A549 (cell line): Measurements from ENCODE around the gene PLPP4. TPM values are rescaled to one million over a fixed set of nuclear protein-coding genes. Genes with fewer than 3 reads are reported as not detected.

ENCODE experiments used
- ATAC-seq, 2 experiments: fragments of 200-7000 bp in 1 of 2; fragments of >200 bp in 1 of 2; cut with Nextera tagmentation in 1 of 2; cut with Tn5 transposase in 1 of 2; 3 replicates each; pipeline versions ENCODE4 v1.8.0 to v1.9.1; 2018 to 2020; ENCODE audit warnings: mild to moderate bottlenecking in 1 of 2, moderate library complexity in 1 of 2
- CTCF ChIA-PET: fragments of 300-600 bp; sonication (Branson Sonifier 250); formaldehyde crosslinking; extraction: SDS; loops from one replicate; lab custom pipeline; 2021; ENCODE audit warnings: antibody characterized with exemption, inconsistent platforms; lab: Yijun Ruan, JAX
- POLR2A ChIA-PET: fragments of 350-600 bp; formaldehyde crosslinking; extraction: SDS; loops from one replicate; lab custom pipeline; 2021; ENCODE audit warnings: antibody characterized with exemption, inconsistent platforms; lab: Yijun Ruan, JAX
- DNase-seq, 2 experiments: peaks; one replicate each; pipeline versions ENCODE4 v3.0.0 to v3.0.0-alpha.2; 2011 to 2016; ENCODE audit warnings: low read depth in 1 of 2, low spot score in 1 of 2
- FAIRE-seq: peaks from 2 replicates; lab custom pipeline; 2011; peaks lifted over from hg19 to GRCh38; lab: Jason Lieb, UNC
- H3K27ac ChIP-seq, 2 experiments: fragments of >200 bp; sonication (Bioruptor Twin); formaldehyde crosslinking; 3 replicates each; pipeline ENCODE4 v1.5.1; 2016 to 2017
- H3K4me1 ChIP-seq: fragments of >200 bp; sonication (Bioruptor Twin); formaldehyde crosslinking; 3 replicates; pipeline ENCODE4 v1.6.1; 2016
- H3K4me2 ChIP-seq: fragments of >200 bp; sonication (Bioruptor Twin); formaldehyde crosslinking; 3 replicates; pipeline ENCODE4 v1.6.1; 2016
- H3K4me3 ChIP-seq: fragments of >200 bp; sonication (Bioruptor Twin); formaldehyde crosslinking; 3 replicates; pipeline ENCODE4 v1.5.1; 2016
- H3K9me3 ChIP-seq: fragments of >200 bp; sonication (Bioruptor Twin); formaldehyde crosslinking; 3 replicates; pipeline ENCODE4 v1.6.1; 2016
- BHLHE40 ChIP-seq: IDR thresholded peaks from 2 replicates; pipeline ENCODE4 v1.6.1; 2012; ENCODE audit warnings: low read depth, low read length, inconsistent platforms
- CBX8 ChIP-seq: fragments of 200-600 bp; sonication (generic); IDR thresholded peaks from 2 replicates; pipeline ENCODE4 v1.6.1; 2016
- CHD4 ChIP-seq: fragments of 200-600 bp; sonication (generic); IDR thresholded peaks from 2 replicates; pipeline ENCODE4 v1.6.1; 2016; ENCODE audit warnings: antibody characterized with exemption, mild to moderate bottlenecking, borderline replicate concordance
- CTCF ChIP-seq: fragments of >200 bp; sonication (Bioruptor Twin); formaldehyde crosslinking; IDR thresholded peaks from 3 replicates; pipeline ENCODE4 v1.5.1; 2016
- EHMT2 ChIP-seq: fragments of 200-600 bp; sonication (generic); IDR thresholded peaks from 2 replicates; pipeline ENCODE4 v1.6.1; 2016; ENCODE audit warnings: antibody characterized with exemption, low read depth, mild to moderate bottlenecking, moderate library complexity
- ELK1 ChIP-seq: fragments of 150-350 bp; IDR thresholded peaks from 2 replicates; pipeline ENCODE4 v1.6.1; 2014; ENCODE audit warnings: low read depth, mild to moderate bottlenecking, low read length
- FOSL2 ChIP-seq, 2 experiments: fragments of 450-650 bp in 1 of 2; fragments of >200 bp in 1 of 2; sonication (Bioruptor Twin) in 1 of 2; formaldehyde crosslinking; IDR thresholded peaks; 2 replicates each; pipeline versions ENCODE4 v1.5.0 to v1.6.1; 2016 to 2020; ENCODE audit warnings: mild to moderate bottlenecking in 1 of 2, moderate library complexity in 1 of 2
- FOXS1 ChIP-seq: fragments of 250-450 bp; sonication (Bioruptor Pico); IDR thresholded peaks from 2 replicates; pipeline ENCODE4 v1.5.0; 2020; ENCODE audit warnings: mild to moderate bottlenecking, moderate library complexity
- HDAC2 ChIP-seq: fragments of 200-600 bp; sonication (generic); IDR thresholded peaks from 2 replicates; pipeline ENCODE4 v1.6.1; 2016
- HOXB5 ChIP-seq: fragments of 250-450 bp; sonication (Bioruptor Pico); IDR thresholded peaks from 2 replicates; pipeline ENCODE4 v1.5.0; 2020; ENCODE audit warnings: mild to moderate bottlenecking, moderate library complexity
- JUNB ChIP-seq: fragments of >200 bp; sonication (Bioruptor Twin); formaldehyde crosslinking; IDR thresholded peaks from 2 replicates; pipeline ENCODE4 v1.6.1; 2016
- KDM1A ChIP-seq: fragments of 200-600 bp; sonication (generic); IDR thresholded peaks from 2 replicates; pipeline ENCODE4 v1.6.1; 2016; ENCODE audit warnings: low read depth, mild to moderate bottlenecking
- MYC ChIP-seq: IDR thresholded peaks from 2 replicates; pipeline ENCODE4 v1.6.1; 2012; ENCODE audit warnings: mild to moderate bottlenecking, inconsistent platforms, low read length, improper control_type of control experiment, borderline replicate concordance
- NFE2L2 ChIP-seq: fragments of 150-350 bp; conservative IDR thresholded peaks from 2 replicates; pipeline ENCODE4 v1.6.1; 2014; ENCODE audit warnings: low read length
- POLR2A ChIP-seq: IDR thresholded peaks from 2 replicates; pipeline ENCODE4 v1.6.1; 2012; ENCODE audit warnings: mild to moderate bottlenecking, low read length
- RCOR1 ChIP-seq: fragments of 150-350 bp; IDR thresholded peaks from 2 replicates; pipeline ENCODE4 v1.6.1; 2014; ENCODE audit warnings: antibody characterized with exemption, low read length, low read depth
- REST ChIP-seq: fragments of 200-600 bp; sonication (generic); IDR thresholded peaks from 2 replicates; pipeline ENCODE4 v1.6.1; 2016; ENCODE audit warnings: antibody characterized with exemption, mild to moderate bottlenecking, moderate library complexity
- RFX5 ChIP-seq: fragments of 450-650 bp; IDR thresholded peaks from 2 replicates; pipeline ENCODE4 v1.7.1; 2014; ENCODE audit warnings: antibody characterized with exemption, mild to moderate bottlenecking, moderate library complexity
- SREBF2 ChIP-seq: fragments of 450-650 bp; IDR thresholded peaks from 2 replicates; pipeline ENCODE4 v1.6.1; 2014; ENCODE audit warnings: mild to moderate bottlenecking, moderate library complexity
- TFCP2L1 ChIP-seq: fragments of 250-450 bp; sonication (Bioruptor Pico); IDR thresholded peaks from 2 replicates; pipeline ENCODE4 v1.5.0; 2021; ENCODE audit warnings: mild to moderate bottlenecking
- ZNF302 ChIP-seq: fragments of 250-450 bp; sonication (Bioruptor Pico); IDR thresholded peaks from 2 replicates; pipeline ENCODE4 v1.9.0; 2021; ENCODE audit warnings: inconsistent platforms, mild to moderate bottlenecking, moderate library complexity
- WGBS: methylation state at CpG from one replicate; pipeline ENCODE4 v1.1.6; 2017; ENCODE audit errors: missing lambda C conversion rate; 5-methylcytosine and 5-hydroxymethylcytosine counted together
- polyA plus RNA-seq, 4 experiments: library from polyadenylated mRNA; depleted of rRNA in 3 of 4; stranded (reverse); fragments of >200 nt; fragmentation: RNase III in 1 of 4; extraction: RNeasy Plus Mini Kit Qiagen cat#74134 plus additional on column Dnase treatment in 1 of 4; gene quantifications; 2 replicates in 3 of 4; 3 replicates in 1 of 4; pipeline ENCODE4 v1.2.3, GENCODE V29; 2011 to 2017

PLPP4 gene
- polyA plus RNA-seq, 2 of the 4 experiments (the other 2 are of a cell fraction) = not detected

GRCh38 chr10:120552262-120552661, 95.2 kb downstream of the PLPP4 start (continued):
- TF ChIP-seq HOXB5 (CRISPR knock-in tag) = no peak

- DNase-seq = no peak
- POLR2A ChIA-PET = no interaction called here
- no peaks in the 10 kb centered on the region for H3K9me3 ChIP-seq
- no peak for ATAC-seq
- H3K4me3 ChIP-seq = no peak overlapping the region
- H3K4me2 ChIP-seq = no peak overlapping the region
- CTCF ChIA-PET = no interaction called here
- TF ChIP-seq FOXS1 (CRISPR knock-in tag) = no peak
- TF ChIP-seq MYC = no peak
- TF ChIP-seq HDAC2 = no peak
- no peak for TF ChIP-seq REST
- TF ChIP-seq SREBF2 = no peak
- TF ChIP-seq CHD4 = no peak
- no peak for TF ChIP-seq CBX8
- TF ChIP-seq ZNF302 = no peak
- no peak for TF ChIP-seq POLR2A
- no peak for TF ChIP-seq KDM1A
- TF ChIP-seq NFE2L2 = no peak
- no peak for TF ChIP-seq EHMT2
- no peak for TF ChIP-seq CTCF
- TF ChIP-seq TFCP2L1 = no peak
- no peak for TF ChIP-seq RCOR1
- no peak for TF ChIP-seq HOXB5 (CRISPR knock-in tag)
- no peak for TF ChIP-seq FOSL2 (IDR thresholded peaks at IDR 0.05)
- TF ChIP-seq FOSL2 (CRISPR knock-in tag; IDR thresholded peaks at IDR 0.05) = no peak
- no peaks in the 10 kb centered on the region for H3K4me1 ChIP-seq
- no peak overlapping the region for H3K27ac ChIP-seq
- no peak for FAIRE-seq
- 12% methylated on average over 2 of the region's 2 CpGs for WGBS
Observed at GRCh38 chr10:120553911-120554310, 96.9 kb downstream of the PLPP4 start.

- Histone ChIP-seq H3K9me3 (no peaks in the 10 kb centered on the region), H3K4me3 (no peak overlapping the region), H3K4me2 (no peak overlapping the region), H3K4me1 (no peaks in the 10 kb centered on the region), H3K27ac (no peak overlapping the region)
- ChIA-PET POLR2A (no interaction called here), CTCF (no interaction called here)
- 2% methylated on average over 4 of the region's 4 CpGs for WGBS
- TF ChIP-seq KDM1A (no peak), ELK1 (no peak), RFX5 (no peak), BHLHE40 (no peak), NFE2L2 (no peak), JUNB (no peak)
- DNase-seq (no peak), ATAC-seq (no peak), FAIRE-seq (no peak)
Observed at GRCh38 chr10:120555436-120555835, 98.4 kb downstream of the PLPP4 start.
